NCI-H187 (cell line): ENCODE results near the gene LY86.

Experiments
- DNase-seq, 2 experiments: peaks; one replicate each; lab custom pipeline; 2025; lab: John Stamatoyannopoulos, UW

The LY86 gene

GRCh38 chr6:6623553-6623952 lies 35.0 kb downstream of the LY86 start:
- DNase-seq: no peak

DNA sequence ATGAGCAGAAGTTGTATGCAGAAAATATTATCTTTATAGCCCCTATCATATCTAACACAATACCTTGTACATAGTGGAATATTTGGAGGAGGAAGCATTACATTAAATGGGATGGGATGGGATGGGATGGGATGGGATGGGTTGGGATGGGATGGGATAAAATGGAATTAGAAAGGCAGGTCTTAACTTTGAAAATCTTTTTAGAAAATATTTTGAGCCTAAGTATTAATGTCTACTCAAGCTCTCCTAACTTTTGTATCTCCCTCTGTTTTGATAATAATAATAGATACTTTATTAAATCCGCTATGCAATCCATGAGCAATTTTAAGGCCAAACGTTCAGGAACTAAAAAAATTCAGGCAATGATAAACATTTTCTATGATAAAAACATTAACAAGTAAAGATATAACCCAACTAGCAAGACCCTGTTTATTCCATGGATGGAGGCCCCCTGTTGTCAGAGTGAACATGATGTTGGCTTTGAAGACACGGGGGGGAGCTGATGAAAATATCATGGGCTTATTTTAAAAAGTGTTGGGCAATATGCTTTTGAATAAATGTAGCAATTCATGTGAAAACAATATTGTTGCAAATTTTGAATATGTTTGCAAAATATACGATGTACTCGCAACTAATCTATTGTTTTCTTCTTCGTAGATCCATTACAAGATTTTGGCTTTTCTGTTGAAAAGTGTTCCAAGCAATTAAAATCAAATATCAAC lies 35.9 kb downstream of the LY86 start:
- DNase-seq: no peak

- DNase-seq: no peak
Measured at GRCh38 chr6:6626187-6626586, 37.7 kb downstream of the LY86 start.

GRCh38 chr6:6629402-6629801 lies 40.9 kb downstream of the LY86 start:
- no peak for DNase-seq

GRCh38 chr6:6631053-6631452 lies 42.5 kb downstream of the LY86 start:
- no peak for DNase-seq

DNA sequence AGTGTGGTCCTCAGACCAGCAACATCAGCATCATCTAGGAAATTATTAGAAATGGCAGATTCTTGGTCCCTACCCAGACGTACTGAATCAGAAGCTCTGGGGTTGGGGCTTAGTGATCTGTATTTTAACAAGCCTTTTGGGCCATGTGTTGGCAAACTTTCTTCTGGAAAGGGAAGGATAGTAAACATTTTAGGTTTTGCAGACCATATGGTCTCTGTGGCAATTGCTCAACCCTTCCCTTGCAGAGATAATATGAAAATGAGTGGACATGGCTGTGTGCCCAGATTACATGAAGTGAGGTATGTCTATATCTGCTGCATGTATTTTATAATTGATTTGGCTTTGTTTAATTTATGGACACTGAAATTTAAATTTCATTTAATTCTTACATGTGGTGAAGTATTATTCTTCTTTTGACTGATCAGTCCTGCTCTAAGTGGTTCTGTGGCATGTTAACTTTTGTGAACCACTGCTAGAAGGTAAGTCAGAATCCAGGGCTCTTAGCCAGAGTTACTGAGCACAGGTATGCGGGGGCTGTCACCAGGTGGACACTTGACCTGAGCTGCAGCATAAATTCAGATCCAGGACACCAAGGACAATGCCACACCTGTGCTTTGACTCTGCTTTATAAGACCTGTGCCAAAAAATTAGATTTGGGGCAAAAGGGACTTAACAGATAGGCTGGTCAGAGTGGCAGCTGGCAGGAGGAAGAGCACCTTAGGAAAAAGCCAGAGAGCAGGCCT lies 43.2 kb downstream of the LY86 start:
- DNase-seq: no peak

- DNase-seq: no peak
Measured at GRCh38 chr6:6633898-6634734, 45.6 kb downstream of the LY86 start.

DNA sequence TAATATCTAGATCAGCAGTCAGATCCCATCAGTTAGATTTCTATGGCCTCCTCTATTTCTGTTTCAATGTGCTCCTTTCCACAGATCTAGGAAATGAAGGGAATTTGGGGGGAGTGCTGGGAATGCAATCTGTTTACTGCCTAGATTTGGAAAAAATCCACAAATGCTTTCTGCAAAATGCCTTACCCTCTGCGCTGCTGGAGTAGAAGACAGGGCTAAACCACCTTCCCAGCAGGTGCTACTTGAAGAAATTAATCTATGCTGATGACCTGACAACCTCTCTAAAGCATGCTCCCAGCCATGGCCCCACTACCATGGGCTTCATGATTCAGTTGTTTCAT lies 46.2 kb downstream of the LY86 start:
- DNase-seq: no peak

- no peak for DNase-seq
Measured at GRCh38 chr6:6635291-6635690, 46.8 kb downstream of the LY86 start.

DNA sequence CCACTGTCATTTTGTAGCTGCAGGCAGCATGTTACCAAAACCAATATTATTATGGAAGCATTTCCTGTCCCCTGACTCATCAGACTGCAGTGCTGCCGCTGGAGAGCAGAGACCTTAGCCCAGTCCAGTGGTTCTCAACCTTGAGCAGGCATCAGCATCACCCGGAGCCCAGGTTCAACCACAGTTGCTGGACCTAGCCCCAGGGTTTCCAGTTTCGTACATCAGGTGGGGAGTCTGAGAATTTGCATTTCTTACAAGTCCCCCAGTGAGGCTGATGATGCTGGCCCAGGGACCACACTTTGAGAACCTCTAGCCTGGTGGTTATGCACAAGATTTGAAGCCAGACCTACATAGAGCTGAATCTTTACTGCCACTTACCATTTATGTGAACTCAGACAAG lies 47.3 kb downstream of the LY86 start:
- DNase-seq: no peak

GRCh38 chr6:6639572-6639971 lies 51.1 kb downstream of the LY86 start:
- no peak for DNase-seq

DNA sequence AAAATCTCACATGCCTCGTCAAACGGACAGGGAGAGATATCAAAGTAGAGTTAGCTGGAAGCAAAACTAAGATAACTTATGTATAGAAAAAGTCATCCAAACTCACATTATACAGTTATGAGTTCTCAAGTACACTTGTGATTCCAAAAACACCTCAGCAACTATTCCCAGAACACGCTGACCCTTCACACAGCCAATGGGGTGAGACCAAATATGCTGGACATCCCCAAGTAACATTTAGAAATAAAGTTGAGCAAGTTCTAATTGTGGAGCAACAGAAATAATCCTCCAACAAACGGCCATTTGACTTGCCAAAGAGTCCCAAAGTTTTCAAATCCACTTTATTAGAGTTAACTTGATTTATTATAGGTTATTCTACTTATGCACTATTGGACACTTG lies 52.4 kb downstream of the LY86 start:
- no peak for DNase-seq

GRCh38 chr6:6643398-6643797 lies 54.9 kb downstream of the LY86 start:
- no peak for DNase-seq

- DNase-seq: no peak
Measured at GRCh38 chr6:6645261-6645917, 56.9 kb downstream of the LY86 start.

DNA sequence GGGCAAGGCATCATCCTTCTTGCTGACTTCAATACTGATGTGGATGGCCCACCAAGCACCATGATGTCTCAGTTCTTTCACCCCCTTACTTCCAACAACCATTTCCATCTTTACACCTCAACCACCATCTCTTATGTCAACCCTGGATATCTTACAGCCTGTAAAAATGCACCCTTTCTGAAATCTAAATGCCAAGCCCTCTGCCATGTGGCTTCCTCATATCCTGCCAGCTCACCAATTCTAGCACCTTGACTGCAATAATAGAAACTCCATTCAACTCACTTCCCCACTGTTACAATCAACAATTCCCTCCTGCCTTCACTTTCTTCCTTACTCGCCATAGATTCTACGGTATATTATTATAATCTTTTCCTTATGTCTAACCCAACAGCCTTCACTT lies 57.9 kb downstream of the LY86 start:
- DNase-seq: no peak

GRCh38 chr6:6646859-6647258 lies 58.3 kb downstream of the LY86 start:
- no peak for DNase-seq

GRCh38 chr6:6648692-6649343 lies 60.3 kb downstream of the LY86 start:
- no peak for DNase-seq

- DNase-seq: no peak
Measured at GRCh38 chr6:6649824-6650349, 61.4 kb downstream of the LY86 start.

DNA sequence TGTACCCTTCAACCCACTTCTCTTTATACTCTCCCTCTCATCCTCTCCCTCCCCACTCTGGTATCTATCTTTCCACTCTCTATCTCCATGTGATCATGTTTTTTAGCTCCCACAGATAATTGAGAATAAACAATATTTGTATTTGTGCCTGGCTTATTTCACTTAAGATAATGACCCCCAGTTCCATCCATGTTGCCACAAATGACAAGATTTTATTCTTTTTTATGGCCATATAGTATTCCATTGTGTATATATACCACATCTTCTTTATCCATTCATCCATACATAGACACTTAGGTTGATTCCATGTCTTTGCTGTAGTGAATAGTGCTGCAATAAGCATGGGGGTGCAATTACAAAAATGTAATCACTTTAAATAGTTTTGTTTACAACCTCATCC lies 62.3 kb downstream of the LY86 start:
- DNase-seq: no peak

- DNase-seq: no peak
Measured at GRCh38 chr6:6651335-6651734, 62.8 kb downstream of the LY86 start.

- DNase-seq: no peak
Measured at GRCh38 chr6:6652932-6653331, 64.4 kb downstream of the LY86 start.
